Endothelial cell of umbilical vein (primary cell): Measurements from ENCODE around the gene TLR9. TPM values are rescaled to one million over a fixed set of nuclear protein-coding genes. Genes with fewer than 3 reads are reported as not detected.

Source experiments
- BruUV-seq: library from RNA; stranded (reverse); fragments of 400-500 nt; replicated peaks from 2 replicates; lab custom pipeline; 2021; lab: Mats Ljungman, UMichigan
- CTCF ChIA-PET: fragments of 300-600, 350-600 bp; sonication (Branson Sonifier 250); formaldehyde crosslinking; loops from one replicate; lab custom pipeline; 2021; ENCODE audit warnings: antibody characterized with exemption, inconsistent platforms; lab: Charles Lee
- POLR2A ChIA-PET: fragments of 300-600, 350-600 bp; sonication (Branson Sonifier 250); formaldehyde crosslinking; loops from one replicate; lab custom pipeline; 2021; ENCODE audit warnings: antibody characterized with exemption, inconsistent platforms; lab: Charles Lee
- DNase-seq: peaks from one replicate; pipeline ENCODE4 v3.0.0-alpha.2; 2011; ENCODE audit warnings: low read depth, low spot score
- FAIRE-seq: peaks from 2 replicates; lab custom pipeline; 2011; peaks lifted over from hg19 to GRCh38; lab: Jason Lieb, UNC
- H2AFZ ChIP-seq: 2 replicates; pipeline ENCODE4 v1.6.0; 2012; ENCODE audit warnings: low read depth, low read length, control low read depth, inconsistent platforms
- H3K27ac ChIP-seq: 2 replicates; pipeline ENCODE4 v1.5.1; 2011; ENCODE audit warnings: low read depth, mild to moderate bottlenecking, control low read depth, low read length, moderate library complexity; ENCODE audit not compliant: insufficient read depth
- H3K27me3 ChIP-seq, 2 experiments: 2 replicates each; pipeline versions ENCODE4 v1.6.0 to v1.6.1; 2011; ENCODE audit warnings: low read length in 2 of 2, mixed read lengths in 1 of 2; ENCODE audit not compliant: control insufficient read depth in 2 of 2, insufficient read depth in 2 of 2
- H3K36me3 ChIP-seq, 2 experiments: 2 replicates in 1 of 2; 3 replicates in 1 of 2; pipeline ENCODE4 v1.5.1; 2011; ENCODE audit warnings: low read length in 2 of 2, mild to moderate bottlenecking in 1 of 2, moderate library complexity in 1 of 2; ENCODE audit not compliant: control insufficient read depth in 2 of 2, insufficient read depth in 2 of 2; ENCODE audit errors: extremely low read depth in 1 of 2
- H3K4me1 ChIP-seq: 3 replicates; pipeline ENCODE4 v1.5.1; 2011; ENCODE audit warnings: mild to moderate bottlenecking, low read length; ENCODE audit not compliant: control insufficient read depth, insufficient read depth; ENCODE audit errors: extremely low read depth
- H3K4me2 ChIP-seq: 2 replicates; pipeline ENCODE4 v1.6.1; 2011; ENCODE audit warnings: low read length, control low read depth, mixed read lengths; ENCODE audit not compliant: insufficient read depth
- H3K4me3 ChIP-seq, 3 experiments: fragments of 200-600 bp in 1 of 3; sonication (generic), shearing (Covaris generic) in 1 of 3; replicated peaks in 1 of 3; 2 replicates each; pipeline ENCODE4 v1.5.1; 2011 to 2016; ENCODE audit warnings: control low read depth in 3 of 3, low read length in 3 of 3, mild to moderate bottlenecking in 2 of 3, inconsistent platforms in 1 of 3, low read depth in 1 of 3, moderate library complexity in 1 of 3; ENCODE audit not compliant: insufficient read depth in 1 of 3
- H3K79me2 ChIP-seq: 2 replicates; pipeline ENCODE4 v1.6.0; 2012; ENCODE audit warnings: low read length, inconsistent platforms; ENCODE audit not compliant: control insufficient read depth, insufficient read depth
- H3K9ac ChIP-seq: replicated peaks from 2 replicates; pipeline ENCODE3; 2011; ENCODE audit warnings: low read length, control low read depth; ENCODE audit not compliant: insufficient read depth; ENCODE audit errors: extremely low read depth
- H3K9me1 ChIP-seq: replicated peaks from 3 replicates; pipeline ENCODE4 v1.6.0; 2011; ENCODE audit warnings: mild to moderate bottlenecking, low read length; ENCODE audit not compliant: control insufficient read depth, insufficient read depth; ENCODE audit errors: extremely low read depth
- H3K9me3 ChIP-seq: replicated peaks from 2 replicates; pipeline ENCODE4 v1.5.1; 2012; ENCODE audit warnings: low read length, inconsistent platforms; ENCODE audit not compliant: control insufficient read depth, insufficient read depth
- H4K20me1 ChIP-seq: replicated peaks from 2 replicates; pipeline ENCODE3; 2011; ENCODE audit warnings: mild to moderate bottlenecking, low read length; ENCODE audit not compliant: control insufficient read depth, insufficient read depth; ENCODE audit errors: extremely low read depth
- CTCF ChIP-seq, 2 donors: IDR thresholded peaks; 1 replicate in 1 of 2; 2 replicates in 1 of 2; pipeline ENCODE4 v1.5.1; 2011; ENCODE audit warnings: low read length in 2 of 2, mild to moderate bottlenecking in 2 of 2, moderate library complexity in 2 of 2, control low read depth in 1 of 2, inconsistent platforms in 1 of 2, low read depth in 1 of 2; ENCODE audit not compliant: insufficient read depth in 1 of 2; ENCODE audit errors: extremely low read depth in 1 of 2
- EZH2 ChIP-seq: IDR thresholded peaks from 2 replicates; pipeline ENCODE4 v1.6.1; 2012; ENCODE audit warnings: borderline replicate concordance, low read depth, mild to moderate bottlenecking, moderate library complexity, low read length, inconsistent platforms; ENCODE audit not compliant: severe bottlenecking
- FOS ChIP-seq: IDR thresholded peaks from 2 replicates; pipeline ENCODE4 v1.6.1; 2011; ENCODE audit warnings: mild to moderate bottlenecking, low read length, moderate library complexity, borderline replicate concordance; ENCODE audit not compliant: insufficient read depth
- GATA2 ChIP-seq: IDR thresholded peaks from 2 replicates; pipeline ENCODE4 v1.7.0; 2011; ENCODE audit warnings: low read depth, mild to moderate bottlenecking, moderate library complexity, mixed read lengths, low read length; ENCODE audit not compliant: insufficient read length, insufficient read depth
- JUN ChIP-seq: IDR thresholded peaks from 2 replicates; pipeline ENCODE4 v1.6.1; 2011; ENCODE audit warnings: borderline replicate concordance, low read depth; ENCODE audit not compliant: insufficient read length, insufficient read depth
- MAX ChIP-seq: IDR thresholded peaks from 2 replicates; pipeline ENCODE4 v1.6.1; 2011; ENCODE audit not compliant: insufficient read depth, insufficient read length
- MYC ChIP-seq: IDR thresholded peaks from one replicate; pipeline ENCODE4 v1.6.1; 2011; ENCODE audit warnings: mild to moderate bottlenecking, low read depth, low read length
- POLR2A ChIP-seq: IDR thresholded peaks from 2 replicates; pipeline ENCODE4 v1.6.1; 2012; ENCODE audit warnings: low read depth, mild to moderate bottlenecking, control low read depth, low read length
- POLR2AphosphoS5 ChIP-seq: IDR thresholded peaks from 2 replicates; pipeline ENCODE4 v1.6.1; 2012; ENCODE audit warnings: low read depth, mild to moderate bottlenecking, control low read depth, low read length, moderate library complexity; ENCODE audit not compliant: insufficient read depth
- dilution Hi-C: fragments of 300-500 bp; cut with MboI; formaldehyde crosslinking; loops from one replicate; pipeline ENCODE4 v1.15.0; 2019; ENCODE audit warnings: low sequenced_read_pairs; ENCODE audit not compliant: extremely low pct_ligation_motif_present
- intact Hi-C: fragments of 100-400 bp; cut with micrococcal nuclease; formaldehyde crosslinking; loops from one replicate; pipeline ENCODE4 v1.10.0; 2022
- polyA plus RNA-seq, 4 experiments: library from polyadenylated mRNA; depleted of rRNA in 3 of 4; stranded (reverse) in 3 of 4; unstranded in 1 of 4; fragments of >200 nt; gene quantifications; 2 replicates each; pipeline versions ENCODE4 v1.2.1 to v1.2.3, GENCODE V29; 2011 to 2012; ENCODE audit warnings: missing spikeins in 1 of 4
- total RNA-seq: library from RNA; stranded (reverse); gene quantifications from 2 replicates; pipeline ENCODE4 v1.2.3, GENCODE V29; 2021

TLR9 gene
- total and polyA plus RNA-seq, 2 donors (not counting 3 experiments of a cell fraction or from before 2014, with no cell fraction given) = not detected

- FAIRE-seq (no peak), DNase-seq (no peak)
- ChIA-PET POLR2A (no interaction called here), CTCF (no interaction called here)
- Histone ChIP-seq H3K9me1 (no peaks in the 10 kb centered on the region), H3K27me3 (no peaks in the 10 kb centered on the region), H3K4me1 (no peaks in the 10 kb centered on the region), H3K4me3 (no peak overlapping the region), H4K20me1 (no peaks in the 10 kb centered on the region), H2AFZ (no peak overlapping the region), H3K79me2 (no peaks in the 10 kb centered on the region), H3K9ac (no peak overlapping the region), H3K4me2 (no peak overlapping the region), H3K9me3 (no peaks in the 10 kb centered on the region), H3K36me3 (no peaks in the 10 kb centered on the region), H3K27ac (no peak overlapping the region)
- intact Hi-C loops (no loop called here), dilution Hi-C loops (no loop called here)
- no TSS peak for BruUV-seq
- TF ChIP-seq POLR2AphosphoS5 (no peak), CTCF (IDR thresholded peaks at IDR 0.05; ENCODE audit: extremely low read depth in 1 of 2, insufficient read depth in 1 of 2, low read depth in 1 of 2, low read length in 2 of 2) (no peak), MYC (no peak), EZH2 (no peak), GATA2 (no peak), POLR2A (no peak), JUN (no peak), FOS (no peak), MAX (no peak)
Measured at GRCh38 chr3:52190294-52191074, 35.0 kb downstream of the TLR9 start.
